MCF 10A (cell line): ENCODE results near the gene GPR132. TPM values are rescaled to one million over a fixed set of nuclear protein-coding genes. Genes with fewer than 3 reads are reported as not detected.

Experiments used
- BruUV-seq: library from RNA; stranded (reverse); fragments of 400-500 nt; replicated peaks from 2 replicates; lab custom pipeline; 2021; lab: Mats Ljungman, UMichigan
- CTCF ChIA-PET: fragments of 300-600 bp; sonication (Branson Sonifier 250); formaldehyde crosslinking; extraction: SDS; loops from one replicate; lab custom pipeline; 2021; ENCODE audit warnings: antibody characterized with exemption, inconsistent platforms; lab: Yijun Ruan, JAX
- POLR2A ChIA-PET: fragments of 300-600, 350-650 bp; sonication (Branson Sonifier 250); formaldehyde crosslinking; extraction: SDS; loops from one replicate; lab custom pipeline; 2020; ENCODE audit warnings: antibody characterized with exemption, inconsistent platforms; lab: Yijun Ruan, JAX
- DNase-seq: peaks from one replicate; pipeline ENCODE4 v3.0.0-alpha.2; 2018; ENCODE audit not compliant: unreplicated experiment
- H3K27ac Mint-ChIP-seq: one replicate; pipeline ENCODE4 v1.8.0; 2022; ENCODE audit warnings: mild to moderate bottlenecking, low read depth, mixed read lengths; ENCODE audit not compliant: unreplicated experiment
- H3K27me3 Mint-ChIP-seq: one replicate; pipeline ENCODE4 v1.8.0; 2022; ENCODE audit warnings: mixed read lengths; ENCODE audit not compliant: insufficient read depth, unreplicated experiment
- H3K36me3 Mint-ChIP-seq: one replicate; pipeline ENCODE4 v1.8.0; 2022; ENCODE audit warnings: mild to moderate bottlenecking, moderate library complexity, mixed read lengths; ENCODE audit not compliant: insufficient read depth, unreplicated experiment
- H3K4me1 Mint-ChIP-seq: one replicate; pipeline ENCODE4 v1.8.0; 2022; ENCODE audit warnings: mixed read lengths; ENCODE audit not compliant: insufficient read depth, unreplicated experiment
- H3K4me3 Mint-ChIP-seq: one replicate; pipeline ENCODE4 v1.8.0; 2022; ENCODE audit warnings: mild to moderate bottlenecking, moderate library complexity, mixed read lengths; ENCODE audit not compliant: unreplicated experiment
- H3K9me3 Mint-ChIP-seq: one replicate; pipeline ENCODE4 v1.8.0; 2022; ENCODE audit warnings: mixed read lengths; ENCODE audit not compliant: unreplicated experiment
- CTCF ChIP-seq: fragments of 200-600 bp; IDR thresholded peaks from one replicate; pipeline ENCODE4 v1.8.0; 2022; ENCODE audit warnings: antibody characterized with exemption, mild to moderate bottlenecking; ENCODE audit not compliant: unreplicated experiment
- intact Hi-C: fragments of 100-400 bp; cut with micrococcal nuclease; formaldehyde crosslinking; loops from 2 replicates; pipeline ENCODE4 v1.14.1; 2022
- total RNA-seq: library from RNA; stranded (reverse); gene quantifications from 2 replicates; pipeline ENCODE4 v1.2.3, GENCODE V29; 2022

GPR132 gene
- total RNA-seq, 1 experiment from 2014 or later = 0.42 TPM

- H3K27me3 Mint-ChIP-seq = peaks cover 14% of the 10 kb centered on the region
- no TSS peak for BruUV-seq
- peaks cover 24% of the 10 kb centered on the region for H3K4me1 Mint-ChIP-seq
Measured at GRCh38 chr14:105087963-105088811, 23.0 kb upstream of the GPR132 start.

GRCh38 chr14:105087308-105087962, 22.2 kb upstream of the GPR132 start:
- H3K27me3 Mint-ChIP-seq = peaks cover 21% of the 10 kb centered on the region
- peaks cover 34% of the 10 kb centered on the region for H3K36me3 Mint-ChIP-seq
- intact Hi-C loops = loop anchor here (2.0 kb wide), 1 partner anchor 115 kb away; no protein-coding TSS in a partner anchor
- TF ChIP-seq CTCF = no peak
- no TSS peak for BruUV-seq
- no peak overlapping the region for H3K27ac Mint-ChIP-seq
- CTCF ChIA-PET = interaction anchor here (0.6 to 2.6 kb wide), 13 partner anchors 10 to 264 kb away, joined by 3 to 12 read pairs (median 3); no protein-coding TSS in a partner anchor
- peak overlapping the region; percentile 77 for H3K4me3 Mint-ChIP-seq
- no peaks in the 10 kb centered on the region for H3K9me3 Mint-ChIP-seq
- H3K4me1 Mint-ChIP-seq = peaks cover 29% of the 10 kb centered on the region
- POLR2A ChIA-PET = interaction anchor here (0.6 to 6.6 kb wide), 25 partner anchors 10 to 356 kb away, joined by 3 to 79 read pairs (median 4); partner anchors contain the start of genes BRF1, CEP170B and JAG2
- peak; percentile 84 for DNase-seq

More at GRCh38 chr14:105087963-105088811, 23.0 kb upstream of the GPR132 start:
- H3K9me3 Mint-ChIP-seq = no peaks in the 10 kb centered on the region
- no peak overlapping the region for H3K27ac Mint-ChIP-seq
- H3K36me3 Mint-ChIP-seq = peaks cover 34% of the 10 kb centered on the region
- peak overlapping the region; percentile 77 for H3K4me3 Mint-ChIP-seq
- POLR2A ChIA-PET = interaction anchor here (0.6 to 6.6 kb wide), 19 partner anchors 9 to 402 kb away, joined by 3 to 79 read pairs (median 4); partner anchors contain the start of genes BRF1, CDCA4, CEP170B and JAG2
- peak; percentile 90 for DNase-seq
- intact Hi-C loops = loop anchor here (2.0 kb wide), 1 partner anchor 115 kb away; no protein-coding TSS in a partner anchor
- CTCF ChIA-PET = interaction anchor here (0.7 to 2.2 kb wide), 6 partner anchors 9 to 263 kb away, joined by 3 to 12 read pairs (median 4); no protein-coding TSS in a partner anchor
- TF ChIP-seq CTCF = no peak

- ChIA-PET POLR2A (interaction anchor here (0.6 to 6.6 kb wide), 20 partner anchors 11 to 355 kb away, joined by 3 to 79 read pairs (median 6); partner anchors contain the start of genes CEP170B and JAG2), CTCF (interaction anchor here (0.6 to 2.6 kb wide), 14 partner anchors 10 to 191 kb away, joined by 3 to 12 read pairs (median 3); no protein-coding TSS in a partner anchor)
- intact Hi-C loops = loop anchor here (2.0 kb wide), 1 partner anchor 114 kb away; no protein-coding TSS in a partner anchor
- DNase-seq = peak; percentile 69
- Mint-ChIP-seq H3K27ac (no peak overlapping the region), H3K9me3 (no peaks in the 10 kb centered on the region), H3K4me1 (peaks cover 27% of the 10 kb centered on the region), H3K36me3 (peaks cover 34% of the 10 kb centered on the region), H3K27me3 (peaks cover 26% of the 10 kb centered on the region), H3K4me3 (peak overlapping the region; percentile 77)
- TF ChIP-seq CTCF = peak; percentile 69
- no TSS peak for BruUV-seq
Measured at GRCh38 chr14:105086833-105087307, 21.6 kb upstream of the GPR132 start.
